B cell (primary cell): Measurements from ENCODE around the gene FOXD3.

ENCODE experiments used
- CTCF ChIP-seq: fragments of 200-600 bp; IDR thresholded peaks from one replicate; pipeline ENCODE4 v1.8.0; 2022; ENCODE audit warnings: antibody characterized with exemption, mild to moderate bottlenecking
- EZH2 ChIP-seq: IDR thresholded peaks from 2 replicates; pipeline ENCODE4 v1.6.1; 2012; ENCODE audit warnings: borderline replicate concordance, low read depth, mild to moderate bottlenecking, moderate library complexity, low read length; ENCODE audit not compliant: insufficient read depth, poor library complexity, severe bottlenecking

- TF ChIP-seq CTCF (no peak), EZH2 (no peak)
Measured at GRCh38 chr1:63305043-63305442, 17.3 kb upstream of the FOXD3 start.
